Measurements from ENCODE around the gene KLHL28.

The KLHL28 gene

DNA sequence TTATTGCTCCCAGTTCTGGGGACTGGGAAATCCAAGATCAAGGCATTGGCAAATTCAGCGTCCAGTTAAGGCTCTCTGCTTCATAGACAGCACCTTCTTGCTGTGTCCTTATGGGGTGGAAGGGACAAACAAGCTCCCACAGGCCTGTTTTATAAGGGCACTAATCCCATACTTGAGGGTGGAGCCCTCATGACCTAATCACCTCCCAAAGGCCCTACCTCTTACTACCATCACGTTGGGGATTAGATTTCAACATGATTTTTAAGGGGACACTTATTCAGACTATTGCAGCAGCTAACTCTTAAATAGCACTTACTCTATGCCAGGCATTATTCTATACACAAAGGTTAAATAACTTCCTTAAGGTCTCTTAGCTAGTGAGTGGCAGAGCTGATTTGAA lies 17.5 kb upstream of the KLHL28 start:
- no CpG with 5 or more reads among the region's 2 CpGs for WGBS (ENCODE audit: extremely low coverage, insufficient coverage, low lambda C conversion rate)
- no peak overlapping the region for H4K5ac ChIP-seq (ENCODE audit: low read length)

DNA sequence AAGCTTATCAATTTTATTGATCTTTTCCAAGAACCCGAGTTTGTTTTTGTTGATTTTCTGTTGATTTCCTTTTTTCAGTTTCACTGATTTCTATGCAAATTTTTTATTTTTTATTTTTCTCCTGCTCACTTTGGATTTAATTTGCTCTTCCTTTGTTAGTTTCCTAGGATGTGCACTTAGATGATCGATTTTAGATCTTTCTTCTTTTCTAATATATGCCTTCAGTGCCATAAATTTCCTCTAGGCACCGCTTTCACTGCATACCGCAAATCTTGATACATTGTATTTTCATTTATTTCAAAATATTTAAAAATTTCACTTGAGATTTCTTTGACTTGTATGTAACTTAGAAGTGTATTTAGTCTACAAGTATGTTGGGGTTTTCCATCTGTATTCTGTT lies 9.7 kb upstream of the KLHL28 start:
- Histone ChIP-seq H2AK5ac (ENCODE audit: low read length) (no peak overlapping the region), H2BK5ac (ENCODE audit: low read length) (no peak overlapping the region), H3K56ac (ENCODE audit: low read length) (no peak overlapping the region), H2BK120ac (ENCODE audit: low read depth, low read length) (no peak overlapping the region), H3K23ac (ENCODE audit: low read length) (no peak overlapping the region), H2BK15ac (replicated peaks; ENCODE audit: low read depth) (no peak overlapping the region), H4K8ac (ENCODE audit: low read depth, low read length) (no peak overlapping the region), H3K79me1 (ENCODE audit: low read length) (peaks cover 5% of the 10 kb centered on the region), H3K27ac (ENCODE audit: low read depth, low read length) (no peak overlapping the region), H3K9ac (ENCODE audit: low read length) (no peak overlapping the region), H3K4ac (ENCODE audit: low read depth, low read length) (no peak overlapping the region), H3K79me2 (ENCODE audit: control insufficient read depth, insufficient read depth, low read length) (peaks cover 25% of the 10 kb centered on the region), H3K18ac (ENCODE audit: low read length) (no peak overlapping the region), H3K4me1 (ENCODE audit: control insufficient read depth, low read depth, low read length) (no peaks in the 10 kb centered on the region), H3K4me2 (ENCODE audit: low read length) (no peak overlapping the region), H3K4me3 (ENCODE audit: low read length) (no peak overlapping the region), H3K27me3 (ENCODE audit: insufficient read depth, low read length, poor library complexity) (no peaks in the 10 kb centered on the region), H3K36me3 (ENCODE audit: control insufficient read depth, insufficient read depth, low read length) (no peaks in the 10 kb centered on the region), H4K5ac (ENCODE audit: low read length) (no peak overlapping the region)
- no peak for DNase-seq
- 100% methylated on average over 2 of the region's 4 CpGs for WGBS (ENCODE audit: extremely low coverage, insufficient coverage, low lambda C conversion rate)

More for the DNA sequence above, 17.5 kb upstream of the KLHL28 start:
- Histone ChIP-seq H3K79me2 (ENCODE audit: control insufficient read depth, insufficient read depth, low read length) (peaks cover 4% of the 10 kb centered on the region), H2AK5ac (ENCODE audit: low read length) (no peak overlapping the region), H3K4me1 (ENCODE audit: control insufficient read depth, low read depth, low read length) (no peaks in the 10 kb centered on the region), H3K23ac (ENCODE audit: low read length) (no peak overlapping the region), H3K56ac (ENCODE audit: low read length) (no peak overlapping the region), H3K27ac (ENCODE audit: low read depth, low read length) (no peak overlapping the region), H2BK120ac (ENCODE audit: low read depth, low read length) (no peak overlapping the region), H3K4me2 (ENCODE audit: low read length) (no peak overlapping the region), H3K9ac (ENCODE audit: low read length) (no peak overlapping the region), H3K4ac (ENCODE audit: low read depth, low read length) (no peak overlapping the region), H3K4me3 (ENCODE audit: low read length) (no peak overlapping the region), H3K79me1 (ENCODE audit: low read length) (peaks cover 3% of the 10 kb centered on the region), H3K27me3 (ENCODE audit: insufficient read depth, low read length, poor library complexity) (no peaks in the 10 kb centered on the region), H2BK5ac (ENCODE audit: low read length) (no peak overlapping the region), H2BK15ac (replicated peaks; ENCODE audit: low read depth) (no peak overlapping the region), H3K36me3 (ENCODE audit: control insufficient read depth, insufficient read depth, low read length) (no peaks in the 10 kb centered on the region), H4K8ac (ENCODE audit: low read depth, low read length) (no peak overlapping the region), H3K18ac (ENCODE audit: low read length) (no peak overlapping the region)
- no peak for DNase-seq

DNA sequence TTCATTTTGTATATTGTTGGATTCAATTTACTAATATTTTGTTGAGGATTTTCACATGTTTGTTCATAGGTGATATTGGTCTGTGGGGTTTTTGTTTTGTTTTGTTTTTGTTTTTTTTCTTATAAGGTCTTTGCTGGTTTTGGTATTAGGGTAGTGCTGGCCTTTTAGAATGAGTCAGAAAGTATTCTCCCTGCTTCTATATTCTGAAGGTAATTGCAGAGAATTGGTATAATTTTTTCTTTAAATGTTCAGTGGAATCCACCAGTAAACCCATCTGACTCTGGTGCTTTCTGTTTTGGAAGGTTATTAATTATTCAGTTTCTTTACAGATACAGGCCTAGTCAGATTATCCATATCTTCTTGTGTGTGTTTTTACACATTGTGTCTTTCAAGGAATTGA lies 9.2 kb upstream of the KLHL28 start:
- DNase-seq, result no peak
- Histone ChIP-seq H4K8ac (ENCODE audit: low read depth, low read length) (no peak overlapping the region), H3K23ac (ENCODE audit: low read length) (no peak overlapping the region)

DNA sequence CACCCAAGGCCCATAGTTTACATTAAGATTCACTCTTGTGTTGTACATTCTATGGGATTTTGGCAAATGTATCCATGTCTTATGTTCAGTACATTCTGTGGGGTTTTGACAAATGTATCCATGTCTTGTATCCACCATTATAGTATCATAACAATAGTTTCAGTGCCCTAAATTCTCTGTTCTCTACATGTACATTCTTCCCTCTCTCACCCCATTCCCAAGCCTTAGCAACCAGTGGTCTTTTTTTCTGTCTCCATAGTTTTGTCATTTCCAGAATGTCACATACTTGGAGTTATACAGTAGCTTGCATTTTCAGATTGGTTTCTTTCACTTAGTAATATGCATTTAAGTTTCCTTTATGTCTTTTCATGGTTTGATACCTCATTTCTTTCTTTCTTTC lies 7.0 kb upstream of the KLHL28 start:
- Histone ChIP-seq H3K23ac (ENCODE audit: low read length) (no peak overlapping the region), H3K4ac (ENCODE audit: low read depth, low read length) (no peak overlapping the region), H3K4me2 (ENCODE audit: low read length) (no peak overlapping the region), H2BK120ac (ENCODE audit: low read depth, low read length) (no peak overlapping the region), H3K79me2 (ENCODE audit: control insufficient read depth, insufficient read depth, low read length) (peaks cover 35% of the 10 kb centered on the region), H3K18ac (ENCODE audit: low read length) (no peak overlapping the region), H3K79me1 (ENCODE audit: low read length) (peaks cover 5% of the 10 kb centered on the region), H3K27me3 (ENCODE audit: insufficient read depth, low read length, poor library complexity) (no peaks in the 10 kb centered on the region), H3K36me3 (ENCODE audit: control insufficient read depth, insufficient read depth, low read length) (no peaks in the 10 kb centered on the region), H4K5ac (ENCODE audit: low read length) (no peak overlapping the region), H4K8ac (ENCODE audit: low read depth, low read length) (no peak overlapping the region), H3K4me1 (ENCODE audit: control insufficient read depth, low read depth, low read length) (peaks cover 4% of the 10 kb centered on the region), H3K4me3 (ENCODE audit: low read length) (no peak overlapping the region), H3K27ac (ENCODE audit: low read depth, low read length) (no peak overlapping the region), H2BK15ac (replicated peaks; ENCODE audit: low read depth) (no peak overlapping the region), H2AK5ac (ENCODE audit: low read length) (no peak overlapping the region), H3K56ac (ENCODE audit: low read length) (no peak overlapping the region), H2BK5ac (ENCODE audit: low read length) (no peak overlapping the region), H3K9ac (ENCODE audit: low read length) (no peak overlapping the region)
- DNase-seq, result no peak

More for the DNA sequence above, 9.2 kb upstream of the KLHL28 start:
- H4K5ac ChIP-seq (ENCODE audit: low read length), result no peak overlapping the region
- H3K4me2 ChIP-seq (ENCODE audit: low read length), result no peak overlapping the region
- H3K56ac ChIP-seq (ENCODE audit: low read length), result no peak overlapping the region
- peaks cover 24% of the 10 kb centered on the region for H3K79me2 ChIP-seq (ENCODE audit: control insufficient read depth, insufficient read depth, low read length)
- H3K27me3 ChIP-seq (ENCODE audit: insufficient read depth, low read length, poor library complexity), result no peaks in the 10 kb centered on the region
- H2BK120ac ChIP-seq (ENCODE audit: low read depth, low read length), result no peak overlapping the region
- H2BK5ac ChIP-seq (ENCODE audit: low read length), result no peak overlapping the region
- H3K4ac ChIP-seq (ENCODE audit: low read depth, low read length), result no peak overlapping the region
- H2AK5ac ChIP-seq (ENCODE audit: low read length), result no peak overlapping the region
- no peak overlapping the region for H3K27ac ChIP-seq (ENCODE audit: low read depth, low read length)
- H3K9ac ChIP-seq (ENCODE audit: low read length), result no peak overlapping the region
- no peak overlapping the region for H2BK15ac ChIP-seq (replicated peaks; ENCODE audit: low read depth)
- no peaks in the 10 kb centered on the region for H3K4me1 ChIP-seq (ENCODE audit: control insufficient read depth, low read depth, low read length)
- no peaks in the 10 kb centered on the region for H3K36me3 ChIP-seq (ENCODE audit: control insufficient read depth, insufficient read depth, low read length)
- peaks cover 2% of the 10 kb centered on the region for H3K79me1 ChIP-seq (ENCODE audit: low read length)
- no peak overlapping the region for H3K18ac ChIP-seq (ENCODE audit: low read length)
- H3K4me3 ChIP-seq (ENCODE audit: low read length), result no peak overlapping the region

DNA sequence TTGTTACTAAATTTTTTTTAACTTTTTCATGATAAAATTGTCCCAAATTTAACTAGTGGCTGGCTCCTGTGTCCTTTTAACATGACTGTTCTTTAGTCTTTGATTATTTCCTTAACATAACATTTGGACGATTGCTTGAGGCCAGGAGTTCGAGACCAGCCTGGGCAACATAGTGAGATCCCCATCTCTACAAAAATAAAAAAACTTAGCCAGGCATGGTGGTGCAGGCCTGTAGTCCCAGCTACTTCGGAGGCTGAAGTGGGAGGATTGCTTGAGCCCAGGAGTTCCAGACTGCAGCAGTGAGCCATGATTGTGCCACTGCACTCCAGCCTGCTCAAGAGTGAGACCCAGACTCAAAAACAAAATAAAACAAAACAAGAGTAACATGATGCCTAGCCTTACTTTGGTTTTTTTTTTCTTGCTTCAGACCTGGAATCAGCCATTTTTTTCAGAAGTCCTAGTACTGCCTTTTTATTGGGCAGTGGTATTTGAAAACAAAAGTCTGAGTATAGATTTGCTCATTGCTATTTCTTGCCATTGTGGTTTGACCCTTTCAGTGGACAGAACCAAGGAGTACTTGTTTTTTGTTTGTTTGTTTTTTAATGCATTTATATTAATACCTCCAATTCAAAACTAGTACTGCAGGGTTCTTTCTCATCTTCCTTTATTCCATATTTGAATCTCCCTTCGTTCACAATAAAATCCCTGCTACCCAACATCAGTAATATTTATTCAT lies 5.0 kb upstream of the KLHL28 start:
- no peak for DNase-seq
- Histone ChIP-seq H3K9ac (ENCODE audit: low read length) (no peak overlapping the region), H3K18ac (ENCODE audit: low read length) (no peak overlapping the region), H3K4ac (ENCODE audit: low read depth, low read length) (peak overlapping the region; percentile 55), H2BK5ac (ENCODE audit: low read length) (no peak overlapping the region), H3K27ac (ENCODE audit: low read depth, low read length) (no peak overlapping the region), H4K5ac (ENCODE audit: low read length) (no peak overlapping the region), H3K27me3 (ENCODE audit: insufficient read depth, low read length, poor library complexity) (no peaks in the 10 kb centered on the region), H2BK120ac (ENCODE audit: low read depth, low read length) (no peak overlapping the region), H2AK5ac (ENCODE audit: low read length) (no peak overlapping the region), H3K56ac (ENCODE audit: low read length) (peak overlapping the region; percentile 53), H3K4me1 (ENCODE audit: control insufficient read depth, low read depth, low read length) (peaks cover 6% of the 10 kb centered on the region), H3K4me2 (ENCODE audit: low read length) (no peak overlapping the region), H3K4me3 (ENCODE audit: low read length) (no peak overlapping the region), H2BK15ac (replicated peaks; ENCODE audit: low read depth) (no peak overlapping the region), H4K8ac (ENCODE audit: low read depth, low read length) (no peak overlapping the region), H3K79me2 (ENCODE audit: control insufficient read depth, insufficient read depth, low read length) (peaks cover 41% of the 10 kb centered on the region), H3K36me3 (ENCODE audit: control insufficient read depth, insufficient read depth, low read length) (no peaks in the 10 kb centered on the region), H3K23ac (ENCODE audit: low read length) (no peak overlapping the region), H3K79me1 (ENCODE audit: low read length) (peaks cover 5% of the 10 kb centered on the region)
- no CpG with 5 or more reads among the region's 4 CpGs for WGBS (ENCODE audit: extremely low coverage, insufficient coverage, low lambda C conversion rate)

DNA sequence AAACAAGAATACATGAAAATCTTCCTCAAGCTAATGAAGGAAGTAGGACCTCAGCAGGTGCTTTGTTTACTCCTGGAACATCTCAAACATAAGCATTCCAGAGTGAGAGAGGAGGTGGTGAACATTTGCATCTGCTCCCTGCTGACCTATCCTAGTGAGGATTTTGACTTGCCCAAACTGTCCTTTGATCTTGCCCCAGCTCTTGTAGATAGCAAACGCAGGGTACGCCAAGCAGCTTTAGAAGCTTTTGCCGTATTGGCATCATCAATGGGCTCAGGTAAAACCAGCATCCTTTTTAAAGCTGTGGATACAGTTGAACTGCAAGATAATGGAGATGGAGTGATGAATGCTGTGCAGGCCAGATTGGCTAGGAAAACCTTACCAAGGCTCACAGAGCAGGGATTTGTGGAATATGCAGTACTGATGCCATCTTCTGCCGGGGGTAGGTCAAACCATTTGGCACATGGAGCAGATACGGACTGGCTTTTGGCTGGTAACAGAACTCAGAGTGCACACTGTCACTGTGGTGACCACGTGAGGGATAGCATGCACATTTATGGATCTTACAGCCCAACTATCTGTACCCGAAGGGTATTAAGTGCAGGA lies 2.1 kb upstream of the KLHL28 start:
- Histone ChIP-seq H3K79me1 (ENCODE audit: low read length) (peaks cover 7% of the 10 kb centered on the region), H3K79me2 (ENCODE audit: control insufficient read depth, insufficient read depth, low read length) (peaks cover 42% of the 10 kb centered on the region), H3K4ac (ENCODE audit: low read depth, low read length) (no peak overlapping the region), H3K23ac (ENCODE audit: low read length) (no peak overlapping the region), H4K8ac (ENCODE audit: low read depth, low read length) (no peak overlapping the region), H2BK15ac (replicated peaks; ENCODE audit: low read depth) (no peak overlapping the region), H2BK120ac (ENCODE audit: low read depth, low read length) (no peak overlapping the region), H4K5ac (ENCODE audit: low read length) (no peak overlapping the region), H3K18ac (ENCODE audit: low read length) (no peak overlapping the region), H3K36me3 (ENCODE audit: control insufficient read depth, insufficient read depth, low read length) (no peaks in the 10 kb centered on the region), H3K4me2 (ENCODE audit: low read length) (peak overlapping the region; percentile 98), H3K4me1 (ENCODE audit: control insufficient read depth, low read depth, low read length) (peaks cover 6% of the 10 kb centered on the region), H3K9ac (ENCODE audit: low read length) (peak overlapping the region; percentile 31), H3K27ac (ENCODE audit: low read depth, low read length) (no peak overlapping the region), H2BK5ac (ENCODE audit: low read length) (no peak overlapping the region), H3K56ac (ENCODE audit: low read length) (peak overlapping the region; percentile 44), H2AK5ac (ENCODE audit: low read length) (no peak overlapping the region), H3K27me3 (ENCODE audit: insufficient read depth, low read length, poor library complexity) (no peaks in the 10 kb centered on the region), H3K4me3 (ENCODE audit: low read length) (peak overlapping the region; percentile 15)
- peak; percentile 57 for DNase-seq
- WGBS (ENCODE audit: extremely low coverage, insufficient coverage, low lambda C conversion rate), result no CpG with 5 or more reads among the region's 7 CpGs

Data from mesendoderm (in vitro differentiated cells).